ENCODE data around the gene C10orf90. TPM values are rescaled to one million over a fixed set of nuclear protein-coding genes. Genes with fewer than 3 reads are reported as not detected.

C10orf90 gene
- total RNA-seq, 2 experiments from 2014 or later = not detected

- Mint-ChIP-seq H3K9me3 (ENCODE audit: low read depth) (no peaks in the 10 kb centered on the region), H3K27me3 (no peaks in the 10 kb centered on the region), H3K4me3 (no peak overlapping the region), H3K27ac (no peak overlapping the region), H3K4me1 (no peaks in the 10 kb centered on the region), H3K36me3 (no peaks in the 10 kb centered on the region)
- CTCF ChIA-PET = no interaction called here
- ATAC-seq (no peak), DNase-seq (no peak)
Observed at GRCh38 chr10:126576336-126576735, 94.2 kb downstream of the C10orf90 start.

GRCh38 chr10:126570621-126571602 lies 99.6 kb downstream of the C10orf90 start:
- CTCF ChIA-PET = no interaction called here
- Mint-ChIP-seq H3K36me3 (no peaks in the 10 kb centered on the region), H3K27ac (no peak overlapping the region), H3K4me3 (no peak overlapping the region), H3K4me1 (no peaks in the 10 kb centered on the region), H3K9me3 (ENCODE audit: low read depth) (peaks cover 7% of the 10 kb centered on the region), H3K27me3 (no peaks in the 10 kb centered on the region)
- DNase-seq = no peak
- no peak for ATAC-seq

- CTCF ChIA-PET = no interaction called here
Observed at GRCh38 chr10:126570245-126570570, 100.3 kb downstream of the C10orf90 start.

DNA sequence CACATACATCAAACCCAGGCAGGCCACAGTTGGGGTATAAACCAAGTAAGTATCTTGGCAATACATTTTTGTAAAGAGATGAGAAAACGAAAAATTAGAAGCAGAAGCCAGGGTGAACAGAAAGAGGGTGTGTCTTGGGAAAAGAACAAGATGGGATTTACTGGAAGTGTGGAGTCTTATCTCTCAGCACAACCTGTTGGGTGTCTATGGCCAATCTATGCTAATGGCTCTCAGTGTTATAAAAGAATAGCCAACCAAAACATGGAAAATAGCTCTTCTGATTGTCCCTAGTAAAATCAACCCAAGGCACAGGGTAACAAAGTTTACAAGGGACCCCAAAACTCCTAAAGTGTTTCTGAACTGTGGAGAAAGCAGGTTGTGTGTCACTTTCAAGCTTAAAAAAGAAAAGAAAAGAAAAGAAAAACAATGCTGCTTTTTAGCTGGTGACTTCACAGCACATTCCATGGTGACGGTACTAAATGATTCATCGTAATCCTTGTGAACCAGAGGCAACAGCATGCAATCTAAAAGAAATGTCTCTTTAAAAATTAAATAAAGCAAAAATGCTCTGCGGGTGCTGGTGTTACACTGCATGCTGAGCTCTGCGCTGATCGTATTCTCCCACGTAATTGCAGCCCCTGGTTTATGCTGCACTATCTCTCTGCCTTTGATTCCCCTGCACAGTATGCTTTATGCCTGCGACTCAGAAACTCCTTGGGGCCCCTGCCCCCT lies 100.8 kb downstream of the C10orf90 start:
- no peak overlapping the region for H3K27ac Mint-ChIP-seq
- no peak for ATAC-seq
- no peak overlapping the region for H3K4me3 Mint-ChIP-seq
- CTCF ChIA-PET = no interaction called here
- H3K4me1 Mint-ChIP-seq = no peaks in the 10 kb centered on the region
- peaks cover 7% of the 10 kb centered on the region for H3K9me3 Mint-ChIP-seq (ENCODE audit: low read depth)
- H3K27me3 Mint-ChIP-seq = no peaks in the 10 kb centered on the region
- DNase-seq = no peak
- H3K36me3 Mint-ChIP-seq = no peaks in the 10 kb centered on the region

More at GRCh38 chr10:126570245-126570570, 100.3 kb downstream of the C10orf90 start:
- Mint-ChIP-seq H3K36me3 (no peaks in the 10 kb centered on the region), H3K4me3 (no peak overlapping the region), H3K27me3 (no peaks in the 10 kb centered on the region), H3K4me1 (no peaks in the 10 kb centered on the region), H3K27ac (no peak overlapping the region), H3K9me3 (ENCODE audit: low read depth) (peaks cover 7% of the 10 kb centered on the region)
- ATAC-seq (no peak), DNase-seq (no peak)

GRCh38 chr10:126568809-126569385 lies 101.6 kb downstream of the C10orf90 start:
- Mint-ChIP-seq H3K27ac (no peak overlapping the region), H3K9me3 (ENCODE audit: low read depth) (peaks cover 7% of the 10 kb centered on the region), H3K27me3 (no peaks in the 10 kb centered on the region), H3K36me3 (no peaks in the 10 kb centered on the region), H3K4me3 (no peak overlapping the region), H3K4me1 (no peaks in the 10 kb centered on the region)
- no peak for ATAC-seq
- CTCF ChIA-PET = no interaction called here
- DNase-seq = no peak

- ATAC-seq (no peak), DNase-seq (no peak)
- Mint-ChIP-seq H3K27ac (no peak overlapping the region), H3K4me3 (no peak overlapping the region), H3K9me3 (ENCODE audit: low read depth) (peaks cover 7% of the 10 kb centered on the region), H3K36me3 (no peaks in the 10 kb centered on the region), H3K27me3 (no peaks in the 10 kb centered on the region), H3K4me1 (no peaks in the 10 kb centered on the region)
- CTCF ChIA-PET = no interaction called here
Observed at GRCh38 chr10:126565871-126566270, 104.6 kb downstream of the C10orf90 start.

DNA sequence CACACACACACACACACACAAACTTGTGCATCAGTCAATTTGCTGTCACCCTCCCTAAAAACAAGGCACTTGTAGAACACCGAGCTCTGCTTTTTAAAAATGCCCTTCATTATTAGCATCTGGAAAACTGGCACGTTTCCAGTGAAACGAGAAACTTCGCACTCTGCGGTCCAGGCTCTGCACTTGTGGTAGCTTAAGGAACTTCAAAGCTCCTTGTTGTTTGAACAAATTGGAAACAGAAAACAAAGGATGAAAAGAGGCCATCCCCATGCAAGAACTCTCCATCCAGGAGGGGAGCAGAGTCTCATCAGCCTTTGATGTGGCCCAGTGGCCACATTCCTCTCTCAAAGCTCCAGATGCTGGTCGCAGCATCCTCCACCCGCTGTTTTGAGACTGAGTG lies 105.1 kb downstream of the C10orf90 start:
- no peak for DNase-seq
- no peaks in the 10 kb centered on the region for H3K36me3 Mint-ChIP-seq
- CTCF ChIA-PET = no interaction called here
- peaks cover 7% of the 10 kb centered on the region for H3K9me3 Mint-ChIP-seq (ENCODE audit: low read depth)
- no peaks in the 10 kb centered on the region for H3K27me3 Mint-ChIP-seq
- no peak overlapping the region for H3K27ac Mint-ChIP-seq
- no peak overlapping the region for H3K4me3 Mint-ChIP-seq
- H3K4me1 Mint-ChIP-seq = no peaks in the 10 kb centered on the region
- no peak for ATAC-seq

DNA sequence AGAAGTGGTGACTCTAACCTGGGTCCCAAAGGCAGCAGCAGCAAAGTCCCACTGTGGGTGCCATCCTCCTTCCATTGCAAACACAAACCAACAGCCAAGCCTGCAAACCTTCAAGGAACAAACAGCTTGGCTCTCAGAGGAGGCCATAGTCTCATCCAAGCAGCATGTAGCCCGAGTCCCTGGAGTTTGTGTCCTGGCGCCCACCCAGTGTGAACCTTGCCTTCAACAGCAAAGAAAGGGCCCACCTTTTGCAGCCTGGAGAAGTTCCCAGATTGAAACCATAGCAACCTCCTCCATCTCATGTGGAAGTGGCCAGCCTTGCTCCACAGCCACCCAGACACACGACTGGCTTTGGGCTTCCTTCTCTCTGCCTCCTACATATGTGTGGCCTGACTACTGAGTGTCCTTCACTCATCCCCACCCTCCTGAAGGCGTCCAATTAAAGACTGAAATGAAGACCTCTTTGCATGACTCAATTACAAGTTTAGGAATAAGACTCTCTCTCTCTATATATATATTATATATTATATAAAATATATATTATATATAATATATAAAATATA lies 106.1 kb downstream of the C10orf90 start:
- no peak overlapping the region for H3K27ac Mint-ChIP-seq
- no peaks in the 10 kb centered on the region for H3K4me1 Mint-ChIP-seq
- no peaks in the 10 kb centered on the region for H3K36me3 Mint-ChIP-seq
- H3K27me3 Mint-ChIP-seq = no peaks in the 10 kb centered on the region
- no peak for DNase-seq
- peaks cover 7% of the 10 kb centered on the region for H3K9me3 Mint-ChIP-seq (ENCODE audit: low read depth)
- ATAC-seq = no peak
- CTCF ChIA-PET = no interaction called here
- no peak overlapping the region for H3K4me3 Mint-ChIP-seq

- Mint-ChIP-seq H3K4me1 (no peaks in the 10 kb centered on the region), H3K36me3 (no peaks in the 10 kb centered on the region), H3K4me3 (no peak overlapping the region), H3K27ac (no peak overlapping the region), H3K27me3 (no peaks in the 10 kb centered on the region), H3K9me3 (ENCODE audit: low read depth) (peaks cover 7% of the 10 kb centered on the region)
- CTCF ChIA-PET = no interaction called here
- DNase-seq = no peak
- no peak for ATAC-seq
Observed at GRCh38 chr10:126563361-126563760, 107.1 kb downstream of the C10orf90 start.

DNA sequence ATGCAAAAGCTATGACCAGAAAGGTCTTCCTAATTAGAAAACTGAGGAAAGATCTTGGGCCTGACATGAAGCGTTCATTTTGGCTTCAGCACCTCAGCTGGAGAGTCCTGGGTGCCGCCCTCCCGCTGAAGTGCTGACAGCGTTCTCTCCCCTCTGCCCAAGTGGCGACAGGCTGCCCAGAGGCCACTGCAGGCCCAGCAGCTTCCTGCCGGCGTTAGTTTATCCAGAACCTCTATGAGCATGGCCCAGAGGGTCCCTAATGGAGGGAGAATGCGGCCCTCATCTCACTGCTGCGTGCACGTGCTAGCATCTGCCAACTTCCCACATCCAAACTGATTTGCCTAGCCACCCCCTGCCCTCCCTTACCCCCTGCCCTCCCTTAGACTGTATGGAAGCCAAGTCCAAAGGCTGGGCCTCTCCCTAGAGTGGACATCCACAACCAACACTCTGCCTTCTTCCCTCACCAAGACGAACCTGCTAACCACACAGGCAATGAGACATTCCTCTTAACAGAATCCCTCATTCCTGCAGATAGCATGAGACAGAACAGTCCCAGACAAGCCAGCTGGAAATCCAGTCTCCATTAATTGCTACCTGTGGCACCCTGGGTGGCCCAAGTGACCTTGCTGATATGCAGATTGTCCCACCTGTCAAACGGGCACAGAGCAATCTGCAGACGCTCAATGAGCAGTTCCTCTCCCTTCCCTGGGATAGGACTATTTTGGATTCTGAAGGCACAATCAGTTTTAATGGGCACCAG lies 108.4 kb downstream of the C10orf90 start:
- Mint-ChIP-seq H3K36me3 (no peaks in the 10 kb centered on the region), H3K9me3 (ENCODE audit: low read depth) (peaks cover 7% of the 10 kb centered on the region), H3K27ac (no peak overlapping the region)

GRCh38 chr10:126561294-126561920 lies 109.1 kb downstream of the C10orf90 start:
- CTCF ChIA-PET = no interaction called here
- H3K4me1 Mint-ChIP-seq = no peaks in the 10 kb centered on the region
- DNase-seq = no peak
- no peak for ATAC-seq
- no peak overlapping the region for H3K4me3 Mint-ChIP-seq
- H3K27ac Mint-ChIP-seq = no peak overlapping the region
- H3K36me3 Mint-ChIP-seq = no peaks in the 10 kb centered on the region
- peaks cover 3% of the 10 kb centered on the region for H3K9me3 Mint-ChIP-seq (ENCODE audit: low read depth)
- H3K27me3 Mint-ChIP-seq = no peaks in the 10 kb centered on the region

More for the DNA sequence above, 108.4 kb downstream of the C10orf90 start:
- CTCF ChIA-PET = no interaction called here
- DNase-seq (no peak), ATAC-seq (no peak)
- Mint-ChIP-seq H3K27me3 (no peaks in the 10 kb centered on the region), H3K4me3 (no peak overlapping the region), H3K4me1 (no peaks in the 10 kb centered on the region)

- Mint-ChIP-seq H3K36me3 (no peaks in the 10 kb centered on the region), H3K4me3 (no peak overlapping the region), H3K27me3 (no peaks in the 10 kb centered on the region), H3K4me1 (no peaks in the 10 kb centered on the region), H3K27ac (no peak overlapping the region), H3K9me3 (ENCODE audit: low read depth) (peaks cover 3% of the 10 kb centered on the region)
- DNase-seq (no peak), ATAC-seq (no peak)
- CTCF ChIA-PET = no interaction called here
Observed at GRCh38 chr10:126558881-126559280, 111.6 kb downstream of the C10orf90 start.

GRCh38 chr10:126551202-126551601 lies 119.3 kb downstream of the C10orf90 start:
- no peak for ATAC-seq
- no peaks in the 10 kb centered on the region for H3K4me1 Mint-ChIP-seq
- CTCF ChIA-PET = no interaction called here

More at GRCh38 chr10:126551202-126551601, 119.3 kb downstream of the C10orf90 start:
- Mint-ChIP-seq H3K27me3 (no peaks in the 10 kb centered on the region), H3K9me3 (ENCODE audit: low read depth) (peaks cover 5% of the 10 kb centered on the region), H3K36me3 (no peaks in the 10 kb centered on the region), H3K4me3 (no peak overlapping the region), H3K27ac (no peak overlapping the region)
- no peak for DNase-seq

Data from activated CD8-positive, alpha-beta memory T cell treated with anti-CD3 and anti-CD28 coated beads, Interleukin-2, amount 10 ng/mL, durations not matched to agents 7 days and 5 days (primary cell).